SK-N-MC (cell line): ENCODE measurements around the gene LIN52.

Source experiments
- EZH2 ChIP-seq: fragments of 200-600 bp; sonication (generic); IDR thresholded peaks from one replicate; pipeline ENCODE4 v1.6.1; 2017; ENCODE audit warnings: antibody characterized with exemption
- POLR2AphosphoS5 ChIP-seq: IDR thresholded peaks from 2 replicates; pipeline ENCODE4 v1.6.1; 2012; ENCODE audit warnings: mild to moderate bottlenecking, low read depth, low read length, borderline replicate concordance

GRCh38 chr14:74245292-74245691, 160.5 kb downstream of the LIN52 start:
- TF ChIP-seq POLR2AphosphoS5: no peak
- no peak for TF ChIP-seq EZH2
